HepG2 (cell line): ENCODE data around the gene CDSN. TPM values are rescaled to one million over a fixed set of nuclear protein-coding genes. Genes with fewer than 3 reads are reported as not detected.

Source experiments
- polyA plus RNA-seq, 8 experiments: library from polyadenylated mRNA; depleted of rRNA in 3 of 8; stranded (reverse) in 7 of 8; unstranded in 1 of 8; fragments of >200 nt; fragmentation: Illumina TruSeq in 4 of 8; extraction: Trizol in 4 of 8; gene quantifications; 2 replicates each; pipeline versions ENCODE4 v1.2.1 to v1.2.3, GENCODE V29; 2011 to 2016; ENCODE audit warnings: low read depth in 4 of 8, missing spikeins in 1 of 8, mixed read lengths in 1 of 8; ENCODE audit not compliant: insufficient read depth in 1 of 8
- small RNA-seq, 3 experiments: library from RNA; depleted of rRNA; stranded (forward); fragments of <200 nt; gene quantifications; one replicate each; pipeline ENCODE3, GENCODE V24; 2012; ENCODE audit warnings: low read depth in 2 of 3, low replicate concordance in 1 of 3; ENCODE audit not compliant: insufficient read length in 3 of 3, insufficient read depth in 2 of 3
- total RNA-seq, 5 experiments: library from RNA; depleted of rRNA; stranded (reverse); fragments of >200 nt; fragmentation: Illumina TruSeq; extraction: Trizol; gene quantifications; 2 replicates each; pipeline ENCODE4 v1.2.3, GENCODE V29; 2016; ENCODE audit warnings: low read depth in 1 of 5
- TF ChIP-seq, protein P1 (sequence below): sonication (generic); formaldehyde crosslinking; IDR thresholded peaks from 2 replicates; pipeline ENCODE4 v1.4.0; 2020; ENCODE audit warnings: mild to moderate bottlenecking, missing genetic modification reagents, borderline replicate concordance

The CDSN gene
- total and polyA plus RNA-seq, 2 of the 13 experiments (the other 11 are each of a cell fraction or from before 2014, with no cell fraction given), result not detected

DNA sequence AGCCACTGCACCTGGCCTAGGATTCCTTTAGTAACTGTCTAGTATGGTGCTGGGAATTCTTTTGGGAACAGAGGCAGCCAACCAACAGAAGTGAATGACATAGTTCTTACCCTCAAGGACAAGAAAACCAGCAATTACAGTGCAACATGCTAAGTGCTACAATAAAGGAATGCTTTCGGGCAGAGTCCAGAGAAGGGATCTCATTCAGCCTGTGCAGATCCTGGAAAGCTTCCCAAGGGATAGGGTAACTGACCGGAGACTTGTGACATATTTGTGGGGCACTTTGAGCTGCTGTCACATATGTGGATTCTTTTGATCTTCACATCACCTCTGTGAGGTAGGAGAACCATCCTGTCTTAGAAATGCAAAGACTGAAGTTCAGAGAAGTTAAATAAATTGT lies 54.7 kb downstream of the CDSN start (continued):
- TF ChIP-seq, protein P1, sequence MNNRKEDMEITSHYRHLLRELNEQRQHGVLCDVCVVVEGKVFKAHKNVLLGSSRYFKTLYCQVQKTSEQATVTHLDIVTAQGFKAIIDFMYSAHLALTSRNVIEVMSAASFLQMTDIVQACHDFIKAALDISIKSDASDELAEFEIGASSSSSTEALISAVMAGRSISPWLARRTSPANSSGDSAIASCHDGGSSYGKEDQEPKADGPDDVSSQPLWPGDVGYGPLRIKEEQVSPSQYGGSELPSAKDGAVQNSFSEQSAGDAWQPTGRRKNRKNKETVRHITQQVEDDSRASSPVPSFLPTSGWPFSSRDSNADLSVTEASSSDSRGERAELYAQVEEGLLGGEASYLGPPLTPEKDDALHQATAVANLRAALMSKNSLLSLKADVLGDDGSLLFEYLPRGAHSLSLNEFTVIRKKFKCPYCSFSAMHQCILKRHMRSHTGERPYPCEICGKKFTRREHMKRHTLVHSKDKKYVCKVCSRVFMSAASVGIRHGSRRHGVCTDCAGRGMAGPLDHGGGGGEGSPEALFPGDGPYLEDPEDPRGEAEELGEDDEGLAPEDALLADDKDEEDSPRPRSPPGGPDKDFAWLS (CRISPR knock-in tag), result no peak

Small RNAs within 50 kb of the gene (small RNA-seq; reads per million reads assigned to genes)
- gene POLR2LP1, result 0 reads per million in 3 experiments
- gene RNU6-1133P, result 0 to 0.97 (median 0.33) reads per million in 3 experiments

Other genes with a start within 250 kb of the CDSN start
- gene DDR1, start 235.9 kb downstream of the CDSN start, total RNA-seq (2016; rRNA removed; fragmentation: Illumina TruSeq; extraction: Trizol), result 7.0 and 16.7 TPM in 2 replicates
- 20.2 and 25.0 TPM in 2 replicates for gene DDR1, start 235.9 kb downstream of the CDSN start, polyA plus RNA-seq (2011; rRNA removed)
- gene GTF2H4, start 212.2 kb downstream of the CDSN start, total RNA-seq (2016; rRNA removed; fragmentation: Illumina TruSeq; extraction: Trizol), result 15.9 and 18.0 TPM in 2 replicates
- gene GTF2H4, start 212.2 kb downstream of the CDSN start, polyA plus RNA-seq (2011; rRNA removed), result 49.3 and 58.3 TPM in 2 replicates
- gene VARS2, start 206.2 kb downstream of the CDSN start, total RNA-seq (2016; rRNA removed; fragmentation: Illumina TruSeq; extraction: Trizol), result 45.9 and 71.8 TPM in 2 replicates
- 61.8 and 68.8 TPM in 2 replicates for gene VARS2, start 206.2 kb downstream of the CDSN start, polyA plus RNA-seq (2011; rRNA removed)
- not detected in 2 replicates for gene SFTA2, start 188.3 kb downstream of the CDSN start, total RNA-seq (2016; rRNA removed; fragmentation: Illumina TruSeq; extraction: Trizol)
- not detected in 2 replicates for gene SFTA2, start 188.3 kb downstream of the CDSN start, polyA plus RNA-seq (2011; rRNA removed)
- not detected in 2 replicates for gene MUCL3, start 179.5 kb downstream of the CDSN start, total RNA-seq (2016; rRNA removed; fragmentation: Illumina TruSeq; extraction: Trizol)
- gene MUCL3, start 179.5 kb downstream of the CDSN start, polyA plus RNA-seq (2011; rRNA removed), result not detected in 2 replicates
- not detected in 2 replicates for gene MUC21, start 136.7 kb downstream of the CDSN start, total RNA-seq (2016; rRNA removed; fragmentation: Illumina TruSeq; extraction: Trizol)
- gene MUC21, start 136.7 kb downstream of the CDSN start, polyA plus RNA-seq (2011; rRNA removed), result not detected in 2 replicates
- not detected in 2 replicates for gene MUC22, start 110.0 kb downstream of the CDSN start, total RNA-seq (2016; rRNA removed; fragmentation: Illumina TruSeq; extraction: Trizol)
- not detected in 2 replicates for gene MUC22, start 110.0 kb downstream of the CDSN start, polyA plus RNA-seq (2011; rRNA removed)
- not detected in 2 replicates for gene C6orf15, start 7.9 kb downstream of the CDSN start, total RNA-seq (2016; rRNA removed; fragmentation: Illumina TruSeq; extraction: Trizol)
- not detected in 2 replicates for gene C6orf15, start 7.9 kb downstream of the CDSN start, polyA plus RNA-seq (2011; rRNA removed)
- gene PSORS1C1, start 5.6 kb downstream of the CDSN start, total RNA-seq (2016; rRNA removed; fragmentation: Illumina TruSeq; extraction: Trizol), result 0.02 TPM in 1 of 2 replicates, not detected in the other
- gene PSORS1C1, start 5.6 kb downstream of the CDSN start, polyA plus RNA-seq (2011; rRNA removed), result 0.01 and 0.24 TPM in 2 replicates
- not detected in 2 replicates for gene PSORS1C2, start 18.6 kb upstream of the CDSN start, total RNA-seq (2016; rRNA removed; fragmentation: Illumina TruSeq; extraction: Trizol)
- gene PSORS1C2, start 18.6 kb upstream of the CDSN start, polyA plus RNA-seq (2011; rRNA removed), result not detected in 2 replicates
- 20.2 and 28.2 TPM in 2 replicates for gene CCHCR1, start 37.4 kb upstream of the CDSN start, total RNA-seq (2016; rRNA removed; fragmentation: Illumina TruSeq; extraction: Trizol)
- gene CCHCR1, start 37.4 kb upstream of the CDSN start, polyA plus RNA-seq (2011; rRNA removed), result 14.6 and 17.2 TPM in 2 replicates
- gene TCF19, start 38.1 kb upstream of the CDSN start, total RNA-seq (2016; rRNA removed; fragmentation: Illumina TruSeq; extraction: Trizol), result 20.5 and 22.2 TPM in 2 replicates
- 4.2 and 4.9 TPM in 2 replicates for gene TCF19, start 38.1 kb upstream of the CDSN start, polyA plus RNA-seq (2011; rRNA removed)
- 1.2 and 2.5 TPM in 2 replicates for gene POU5F1, start 50.2 kb upstream of the CDSN start, total RNA-seq (2016; rRNA removed; fragmentation: Illumina TruSeq; extraction: Trizol)
- 6.8 and 7.2 TPM in 2 replicates for gene POU5F1, start 50.2 kb upstream of the CDSN start, polyA plus RNA-seq (2011; rRNA removed)
- gene HLA-C, start 151.6 kb upstream of the CDSN start, total RNA-seq (2016; rRNA removed; fragmentation: Illumina TruSeq; extraction: Trizol), result 31.5 and 77.1 TPM in 2 replicates
- 155 and 225 TPM in 2 replicates for gene HLA-C, start 151.6 kb upstream of the CDSN start, polyA plus RNA-seq (2011; rRNA removed)
- gene HLA-B, start 236.7 kb upstream of the CDSN start, total RNA-seq (2016; rRNA removed; fragmentation: Illumina TruSeq; extraction: Trizol), result 15.5 and 35.3 TPM in 2 replicates
- 88.9 and 228 TPM in 2 replicates for gene HLA-B, start 236.7 kb upstream of the CDSN start, polyA plus RNA-seq (2011; rRNA removed)